Glutamatergic neuron (in vitro differentiated cells): ENCODE results near the gene MACROD1. TPM values are rescaled to one million over a fixed set of nuclear protein-coding genes. Genes with fewer than 3 reads are reported as not detected.
"Not testable (repeated sequence)": the region's sequence is repeated elsewhere in the genome, so short reads cannot be mapped to it uniquely, and the experiment has no call there.

Experiments used
- DNase-seq: peaks from one replicate; pipeline ENCODE4 v3.0.0; 2022
- H3K27ac Mint-ChIP-seq: one replicate; pipeline ENCODE4 v1.8.0; 2020; ENCODE audit warnings: mild to moderate bottlenecking, mixed read lengths, inconsistent platforms; ENCODE audit not compliant: unreplicated experiment
- H3K27me3 Mint-ChIP-seq: one replicate; pipeline ENCODE4 v1.8.0; 2020; ENCODE audit warnings: mild to moderate bottlenecking, moderate library complexity, mixed read lengths, inconsistent platforms; ENCODE audit not compliant: unreplicated experiment
- H3K36me3 Mint-ChIP-seq: one replicate; pipeline ENCODE4 v1.8.0; 2020; ENCODE audit warnings: mild to moderate bottlenecking, mixed read lengths, inconsistent platforms; ENCODE audit not compliant: unreplicated experiment
- H3K4me1 Mint-ChIP-seq: one replicate; pipeline ENCODE4 v1.8.0; 2020; ENCODE audit warnings: mild to moderate bottlenecking, low read depth, mixed read lengths, inconsistent platforms; ENCODE audit not compliant: unreplicated experiment
- H3K4me3 Mint-ChIP-seq: one replicate; pipeline ENCODE4 v1.8.0; 2020; ENCODE audit warnings: mild to moderate bottlenecking, mixed read lengths, inconsistent platforms; ENCODE audit not compliant: unreplicated experiment
- H3K9me3 Mint-ChIP-seq: one replicate; pipeline ENCODE4 v1.8.0; 2020; ENCODE audit warnings: mild to moderate bottlenecking, moderate library complexity, mixed read lengths, inconsistent platforms; ENCODE audit not compliant: unreplicated experiment
- CTCF ChIP-seq: fragments of 200-600 bp; sonication (generic); IDR thresholded peaks from one replicate; pipeline ENCODE4 v1.5.0; 2021; ENCODE audit not compliant: partially characterized antibody, unreplicated experiment
- total RNA-seq: library from RNA; stranded (reverse); fragmentation: NEBNext Ultra II Directional; extraction: Animal tissue kit (Norgen Biotek cat#: 25700); gene quantifications from one replicate; pipeline ENCODE4 v1.2.1, GENCODE V29; 2021; ENCODE audit not compliant: unreplicated experiment

The MACROD1 gene
- total RNA-seq, 1 donor from 2014 or later, result 12.7 TPM

- DNase-seq, result no peak
- Mint-ChIP-seq H3K4me3 (no peak overlapping the region), H3K27me3 (peaks cover 1% of the 10 kb centered on the region), H3K4me1 (peaks cover 6% of the 10 kb centered on the region), H3K27ac (no peak overlapping the region), H3K9me3 (peaks cover 2% of the 10 kb centered on the region), H3K36me3 (no peaks in the 10 kb centered on the region)
- no peak for TF ChIP-seq CTCF
Measured at GRCh38 chr11:63966444-63966843, 199.5 kb downstream of the MACROD1 start.

DNA sequence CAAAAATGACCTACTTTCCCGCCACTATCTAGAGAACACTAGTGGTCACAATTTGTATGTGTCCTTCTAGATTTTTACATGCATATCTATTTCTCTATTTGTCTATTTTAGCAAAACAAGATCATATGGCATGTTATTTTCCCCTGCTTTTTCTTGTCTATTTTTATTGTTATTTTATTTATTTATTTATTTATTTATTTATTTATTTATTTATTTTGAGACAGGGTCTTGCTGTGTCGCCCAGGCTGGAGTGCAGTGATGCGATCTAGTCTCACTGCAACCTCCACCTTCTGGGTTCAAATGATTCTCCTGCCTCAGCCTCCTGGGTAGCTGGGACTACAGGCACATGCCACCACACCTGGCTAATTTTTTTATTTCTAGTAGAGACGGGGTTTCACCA lies 202.0 kb downstream of the MACROD1 start:
- H3K4me1 Mint-ChIP-seq, H3K9me3 Mint-ChIP-seq, H3K4me3 Mint-ChIP-seq, H3K27ac Mint-ChIP-seq, DNase-seq, H3K27me3 Mint-ChIP-seq, H3K36me3 Mint-ChIP-seq: not testable (repeated sequence)

DNA sequence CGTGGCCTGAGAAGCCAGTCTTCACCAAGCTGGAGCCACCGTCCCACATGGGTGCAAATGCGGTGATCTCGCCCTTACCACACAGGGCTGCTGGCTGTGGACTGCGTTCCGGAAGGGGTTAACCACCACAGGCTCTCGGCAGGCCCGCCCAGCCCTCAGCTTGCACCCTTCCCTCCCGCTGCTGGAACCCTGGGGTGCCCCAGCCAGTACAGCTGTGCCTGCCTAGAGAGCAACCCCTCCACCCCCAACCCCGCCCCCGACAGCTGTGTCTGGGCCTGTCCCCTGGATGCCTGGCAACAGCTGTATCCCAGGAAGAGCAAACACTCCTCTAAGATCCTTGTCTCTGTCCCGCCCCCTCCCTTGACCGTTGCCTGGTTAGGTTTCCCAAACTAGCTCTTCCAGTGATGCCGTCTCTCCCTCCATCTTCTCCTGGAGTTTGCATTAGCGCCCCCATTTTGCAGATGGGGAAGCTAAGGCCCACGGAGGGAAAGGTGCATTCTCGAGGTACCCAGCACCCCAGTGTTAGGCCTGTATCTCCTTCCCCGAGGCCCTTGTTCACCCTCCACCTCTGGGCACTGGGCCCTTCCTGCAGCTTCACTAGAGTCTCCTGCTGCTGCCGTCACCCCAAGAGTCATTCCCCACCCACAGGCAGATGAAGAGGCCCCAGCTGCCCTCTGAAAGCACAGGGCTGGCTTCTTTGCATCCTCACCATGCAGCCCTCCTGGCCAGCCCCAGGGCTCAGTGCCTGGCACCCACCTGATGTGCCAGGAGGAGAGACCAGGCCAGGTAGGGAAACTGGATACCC lies 204.1 kb downstream of the MACROD1 start:
- TF ChIP-seq CTCF, result no peak
- Mint-ChIP-seq H3K27ac (peak overlapping the region; percentile 43), H3K4me1 (peaks cover 8% of the 10 kb centered on the region), H3K27me3 (peaks cover 6% of the 10 kb centered on the region), H3K36me3 (no peaks in the 10 kb centered on the region), H3K9me3 (no peaks in the 10 kb centered on the region), H3K4me3 (no peak overlapping the region)
- DNase-seq, result no peak

DNA sequence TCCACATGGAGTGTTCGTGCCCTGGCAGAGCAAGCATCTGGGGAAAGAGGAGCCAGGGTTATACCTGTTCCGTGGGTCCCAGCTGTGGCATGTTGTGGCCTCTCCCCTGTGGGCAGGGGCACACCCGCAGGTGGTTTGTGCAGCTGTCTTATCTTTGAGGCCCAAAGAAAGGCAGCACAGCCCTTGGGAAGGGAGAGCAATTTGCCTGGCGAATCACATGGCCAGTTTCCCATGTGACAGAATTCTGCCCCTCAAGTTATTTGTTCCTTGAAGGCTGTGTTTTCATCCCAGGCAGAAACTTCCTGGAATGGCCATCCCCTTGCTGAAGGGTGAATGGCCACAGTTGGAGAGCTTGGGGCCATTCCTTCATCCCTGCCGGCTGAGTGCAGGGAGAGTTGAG lies 207.9 kb downstream of the MACROD1 start:
- no peak for TF ChIP-seq CTCF

DNA sequence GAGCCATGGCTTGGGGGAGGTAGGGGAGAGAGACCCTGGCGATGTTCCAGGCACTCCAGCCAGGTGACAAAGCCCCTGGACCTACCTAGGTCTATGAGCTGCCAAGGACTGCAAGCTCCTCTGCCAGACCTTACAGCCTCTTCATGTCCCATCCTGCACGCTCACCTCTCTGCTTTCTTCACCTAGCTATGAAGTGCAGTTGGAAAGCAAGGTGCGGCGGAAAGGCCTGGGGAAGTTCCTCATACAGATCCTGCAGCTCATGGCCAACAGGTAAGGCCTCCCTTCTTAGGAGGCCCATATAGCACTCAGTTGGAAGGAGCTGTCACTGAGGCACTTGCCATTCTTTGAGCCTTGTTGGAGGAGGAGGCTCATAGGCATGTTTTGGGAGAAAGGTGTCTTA lies 213.3 kb downstream of the MACROD1 start:
- no peak for DNase-seq
- peaks cover 4% of the 10 kb centered on the region for H3K9me3 Mint-ChIP-seq
- no peak overlapping the region for H3K4me3 Mint-ChIP-seq
- H3K36me3 Mint-ChIP-seq, result no peaks in the 10 kb centered on the region
- H3K4me1 Mint-ChIP-seq, result peaks cover 5% of the 10 kb centered on the region
- no peak for TF ChIP-seq CTCF
- H3K27me3 Mint-ChIP-seq, result peaks cover under 1% of the 10 kb centered on the region
- H3K27ac Mint-ChIP-seq, result no peak overlapping the region

More for the DNA sequence above, 207.9 kb downstream of the MACROD1 start:
- Mint-ChIP-seq H3K27ac (no peak overlapping the region), H3K4me1 (peaks cover 8% of the 10 kb centered on the region), H3K27me3 (peaks cover 4% of the 10 kb centered on the region), H3K4me3 (peak overlapping the region; percentile 61), H3K36me3 (no peaks in the 10 kb centered on the region), H3K9me3 (peaks cover 4% of the 10 kb centered on the region)
- DNase-seq, result no peak
